Retinal pigment epithelial cell (primary cell): ENCODE measurements around the gene NRDC.

Source experiments
- DNase-seq: peaks from one replicate; pipeline ENCODE4 v3.0.0-alpha.2; 2010; ENCODE audit warnings: low read depth
- H3K4me3 ChIP-seq: 2 replicates; pipeline ENCODE4 v1.5.1; 2011; ENCODE audit warnings: mild to moderate bottlenecking, low read length, control low read depth, moderate library complexity
- CTCF ChIP-seq: conservative IDR thresholded peaks from 2 replicates; pipeline ENCODE4 v1.5.1; 2011; ENCODE audit warnings: low read depth, low read length, control low read depth, inconsistent platforms

Gene NRDC

GRCh38 chr1:51752073-51752948, 126.2 kb downstream of the NRDC start:
- H3K4me3 ChIP-seq: no peak overlapping the region
- no peak for TF ChIP-seq CTCF
- DNase-seq: no peak

DNA sequence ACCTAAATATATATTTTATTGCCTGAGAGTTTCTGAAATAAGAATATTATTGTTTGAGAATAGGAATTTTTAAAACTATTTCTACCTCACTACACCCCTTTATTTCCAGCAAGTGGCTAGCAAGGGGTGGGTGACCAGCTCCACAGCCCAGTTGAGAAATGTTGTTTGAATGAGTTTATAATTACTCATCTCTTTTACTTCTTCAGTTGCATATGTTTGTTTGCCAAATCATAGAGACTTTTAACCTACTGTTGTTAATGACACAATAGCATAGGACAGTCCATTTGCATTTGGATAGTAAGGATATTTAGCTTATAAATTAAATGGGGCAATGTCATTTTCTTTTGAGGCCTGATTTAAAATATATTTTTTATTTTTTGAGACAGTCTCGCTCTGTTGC, 127.8 kb downstream of the NRDC start:
- no peak overlapping the region for H3K4me3 ChIP-seq
- TF ChIP-seq CTCF: no peak
- no peak for DNase-seq

- no peak overlapping the region for H3K4me3 ChIP-seq
- TF ChIP-seq CTCF: no peak
- DNase-seq: no peak
These were observed 128.3 kb downstream of the NRDC start for GRCh38 chr1:51750218-51750617.

DNA sequence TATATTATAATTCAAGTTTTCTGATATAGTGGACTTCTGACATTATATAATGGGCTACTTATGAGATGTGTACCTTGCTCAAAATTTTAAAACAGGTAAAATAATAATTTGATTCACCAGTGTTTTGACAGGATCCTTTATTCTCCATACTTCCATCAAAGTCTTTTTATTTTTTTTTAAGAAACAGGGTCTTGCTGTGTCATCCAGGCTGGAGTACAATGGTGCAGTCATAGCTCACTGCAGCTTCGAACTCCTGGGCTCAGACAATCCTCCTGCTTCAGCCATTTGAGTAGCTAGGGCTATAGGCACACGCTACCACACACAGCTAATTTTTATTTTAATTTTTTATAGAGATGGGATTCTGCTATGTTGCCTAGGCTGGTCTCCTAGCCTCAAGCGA, 129.4 kb downstream of the NRDC start:
- no peak overlapping the region for H3K4me3 ChIP-seq
- DNase-seq: no peak
- no peak for TF ChIP-seq CTCF

DNA sequence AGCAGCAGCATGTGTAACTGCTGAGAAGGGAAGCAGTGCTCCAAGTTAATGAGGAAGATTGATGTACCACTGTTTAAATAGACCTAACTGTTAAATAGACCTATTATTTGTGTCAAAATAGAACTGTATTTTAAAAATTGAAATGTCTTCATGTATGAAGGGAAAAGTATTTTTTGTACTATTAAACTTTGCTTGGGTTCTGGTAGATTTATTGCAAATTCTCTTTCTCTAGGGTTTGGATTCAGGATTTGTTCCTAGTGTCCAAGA, 133.3 kb downstream of the NRDC start:
- H3K4me3 ChIP-seq: no peak overlapping the region
- no peak for TF ChIP-seq CTCF
- no peak for DNase-seq

- TF ChIP-seq CTCF: no peak
- no peak for DNase-seq
- no peak overlapping the region for H3K4me3 ChIP-seq
These were observed 133.8 kb downstream of the NRDC start for GRCh38 chr1:51744506-51745303.

DNA sequence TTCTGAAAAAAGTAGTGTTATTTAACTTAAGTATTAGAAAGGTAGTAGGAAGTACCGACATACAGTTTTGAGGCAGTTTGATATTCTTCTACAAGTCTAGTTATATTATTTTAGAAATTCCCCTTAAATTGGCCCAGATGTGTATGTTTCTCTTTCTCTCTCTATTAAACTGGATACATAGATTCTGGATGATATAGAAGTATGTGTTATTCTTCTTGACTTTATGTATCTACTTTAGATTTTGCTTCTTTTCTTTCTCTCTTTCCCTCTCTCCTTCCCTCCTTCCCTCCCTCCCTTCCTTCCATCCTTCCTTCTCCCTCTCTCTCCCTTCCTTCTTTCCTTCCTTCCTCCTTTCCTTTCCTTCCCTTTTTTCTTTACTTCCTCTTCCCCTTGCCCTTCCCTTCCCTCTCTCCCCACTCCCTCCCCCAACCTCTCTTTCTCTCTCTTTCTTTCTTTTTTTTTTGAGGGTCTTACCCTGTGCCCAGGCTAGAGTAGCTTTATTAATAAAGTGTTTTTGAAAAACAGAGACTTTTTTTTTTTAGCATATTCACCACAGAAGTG, 137.3 kb downstream of the NRDC start:
- no peak for DNase-seq
- no peak for TF ChIP-seq CTCF
- no peak overlapping the region for H3K4me3 ChIP-seq
